NCI-H2029 (cell line): Measurements from ENCODE around the gene ZMPSTE24.

Source experiments
- DNase-seq: peaks from one replicate; lab custom pipeline; 2025; lab: John Stamatoyannopoulos, UW

The ZMPSTE24 gene

GRCh38 chr1:40264354-40264781 lies 6.3 kb downstream of the ZMPSTE24 start:
- DNase-seq = no peak

- DNase-seq = no peak
Observed at GRCh38 chr1:40265298-40265697, 7.3 kb downstream of the ZMPSTE24 start.

- no peak for DNase-seq
Observed at GRCh38 chr1:40265919-40266318, 7.9 kb downstream of the ZMPSTE24 start.

- DNase-seq = no peak
Observed at GRCh38 chr1:40266786-40267535, 8.9 kb downstream of the ZMPSTE24 start.

- DNase-seq = no peak
Observed at GRCh38 chr1:40267767-40268187, 9.7 kb downstream of the ZMPSTE24 start.

GRCh38 chr1:40268211-40268610 lies 10.2 kb downstream of the ZMPSTE24 start:
- DNase-seq = no peak

- DNase-seq = no peak
Observed at GRCh38 chr1:40270152-40270834, 12.3 kb downstream of the ZMPSTE24 start.

- DNase-seq = no peak
Observed at GRCh38 chr1:40272653-40273213, 14.7 kb downstream of the ZMPSTE24 start.

GRCh38 chr1:40273547-40274166 lies 15.6 kb downstream of the ZMPSTE24 start:
- no peak for DNase-seq

- no peak for DNase-seq
Observed at GRCh38 chr1:40274331-40274730, 16.3 kb downstream of the ZMPSTE24 start.

- no peak for DNase-seq
Observed at GRCh38 chr1:40276122-40276521, 18.1 kb downstream of the ZMPSTE24 start.

GRCh38 chr1:40281853-40282252 lies 23.8 kb downstream of the ZMPSTE24 start:
- peak; percentile 100 for DNase-seq

- no peak for DNase-seq
Observed at GRCh38 chr1:40291293-40291692, 33.3 kb downstream of the ZMPSTE24 start.

- DNase-seq = no peak
Observed at GRCh38 chr1:40299366-40300248, 41.6 kb downstream of the ZMPSTE24 start.

GRCh38 chr1:40300249-40300567 lies 42.2 kb downstream of the ZMPSTE24 start:
- DNase-seq = no peak

- DNase-seq = no peak
Observed at GRCh38 chr1:40300651-40301050, 42.6 kb downstream of the ZMPSTE24 start.

- DNase-seq = no peak
Observed at GRCh38 chr1:40301066-40301465, 43.0 kb downstream of the ZMPSTE24 start.

- DNase-seq = no peak
Observed at GRCh38 chr1:40301541-40302299, 43.7 kb downstream of the ZMPSTE24 start.

- no peak for DNase-seq
Observed at GRCh38 chr1:40302475-40302874, 44.4 kb downstream of the ZMPSTE24 start.

- DNase-seq = no peak
Observed at GRCh38 chr1:40303051-40303771, 45.2 kb downstream of the ZMPSTE24 start.
